Amniotic stem cell (primary cell): ENCODE data around the gene BACH1.
"Not testable (repeated sequence)": the region's sequence is repeated elsewhere in the genome, so short reads cannot be mapped to it uniquely, and the experiment has no call there.

Experiments
- DNase-seq: peaks from one replicate; lab custom pipeline; 2025; lab: John Stamatoyannopoulos, UW

The BACH1 gene

DNA sequence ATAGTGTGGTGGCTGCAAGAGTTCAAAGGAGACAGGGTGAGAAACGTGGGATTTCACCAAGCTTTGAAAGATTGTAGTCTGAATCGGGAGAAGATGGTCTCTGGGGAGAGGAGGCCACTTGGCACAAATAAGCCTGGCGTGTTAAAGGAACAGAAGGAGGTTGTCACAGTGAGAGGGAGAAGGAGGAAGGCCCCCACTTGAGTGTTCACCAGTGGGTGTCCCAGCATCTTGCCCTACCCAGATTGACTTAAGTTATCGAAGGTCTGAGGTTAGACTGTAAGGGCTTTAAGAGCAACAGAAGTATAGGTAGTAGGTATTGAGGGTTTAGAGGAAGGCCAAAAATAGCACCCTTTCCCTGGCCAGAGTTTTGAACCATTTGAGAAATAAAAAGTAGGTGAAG lies 48.0 kb downstream of the BACH1 start:
- no peak for DNase-seq

DNA sequence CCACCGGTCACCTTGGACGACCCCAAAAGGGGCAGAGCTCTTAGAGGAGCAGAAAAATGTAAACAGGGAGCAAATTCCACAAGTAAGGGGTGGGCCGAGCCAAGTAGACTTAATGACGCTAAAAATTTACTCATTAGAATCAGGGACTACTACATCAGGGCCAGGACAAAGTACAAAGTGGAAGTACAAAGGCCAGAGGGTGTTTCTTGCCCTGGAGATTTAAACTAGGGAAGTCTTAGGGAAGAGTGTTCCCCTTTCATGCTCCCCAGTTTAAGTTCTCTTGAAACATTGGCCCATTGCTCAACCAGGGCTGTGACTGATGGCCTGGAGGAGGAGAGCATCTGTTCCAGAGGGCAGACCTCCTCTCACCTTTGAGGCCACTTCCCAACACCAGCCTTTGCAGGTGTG lies 48.6 kb downstream of the BACH1 start:
- DNase-seq: no peak

DNA sequence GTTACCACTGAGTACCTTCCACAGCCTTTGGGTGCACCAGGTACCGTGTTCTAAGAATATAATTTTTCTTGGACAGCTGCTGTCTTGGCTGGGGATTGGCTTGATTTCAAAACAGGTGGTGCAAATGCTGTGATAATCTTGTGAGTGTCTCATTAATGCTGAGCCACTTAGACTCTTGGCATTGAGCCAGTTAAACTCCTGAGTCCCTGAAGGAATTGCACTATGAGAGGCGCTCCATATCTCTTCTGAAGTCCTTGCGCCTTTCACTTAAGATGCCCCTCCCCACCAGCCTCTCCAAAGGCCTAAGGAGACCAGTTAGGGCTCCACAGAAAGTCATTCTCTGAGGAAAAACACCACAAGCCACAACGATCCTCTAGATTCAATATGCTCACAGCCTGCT lies 51.0 kb downstream of the BACH1 start:
- no peak for DNase-seq

DNA sequence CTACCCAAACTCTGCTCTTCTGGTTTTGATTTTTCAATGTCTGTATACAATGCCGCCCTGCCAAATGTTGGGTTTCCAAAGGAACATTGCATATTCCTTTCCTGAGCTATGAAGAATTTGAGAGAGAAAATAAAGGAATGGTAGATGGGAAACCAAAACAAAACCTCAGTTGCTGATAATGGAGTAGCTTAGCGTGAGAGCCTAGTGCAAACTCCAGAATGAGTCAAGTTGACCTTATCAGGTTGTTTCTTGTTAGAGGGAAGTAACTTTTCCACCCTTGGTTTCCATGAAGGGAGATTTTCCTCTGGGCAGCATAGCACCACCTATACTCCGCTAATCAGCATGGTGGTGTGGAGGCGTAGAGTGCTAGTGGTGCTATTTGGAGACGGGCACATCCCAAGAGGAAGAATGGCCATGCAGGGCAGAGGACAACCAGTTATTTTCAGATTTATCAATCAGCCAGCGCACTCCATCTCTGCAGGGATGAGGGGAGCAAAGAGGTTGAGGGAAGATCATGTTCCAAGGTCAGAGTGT lies 51.6 kb downstream of the BACH1 start:
- no peak for DNase-seq

DNA sequence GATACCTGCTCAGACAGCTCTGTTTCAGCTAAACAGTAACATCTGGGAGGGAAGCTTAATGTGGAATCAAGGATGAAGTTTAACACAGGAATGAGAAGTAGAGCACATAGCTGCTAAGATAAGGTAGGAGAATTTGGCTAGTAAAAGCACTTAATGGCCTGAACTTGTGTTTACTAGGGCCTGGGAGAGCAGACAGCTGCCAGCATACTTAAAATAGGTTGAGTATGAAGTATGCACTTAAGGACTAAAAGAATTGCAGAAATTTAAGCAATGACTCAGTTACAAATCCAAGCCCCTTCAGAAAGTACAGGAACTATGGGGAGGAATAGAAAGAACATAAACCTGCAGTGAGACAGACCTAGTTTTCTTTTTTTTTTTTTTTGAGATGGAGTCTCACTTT lies 53.0 kb downstream of the BACH1 start:
- DNase-seq: no peak

DNA sequence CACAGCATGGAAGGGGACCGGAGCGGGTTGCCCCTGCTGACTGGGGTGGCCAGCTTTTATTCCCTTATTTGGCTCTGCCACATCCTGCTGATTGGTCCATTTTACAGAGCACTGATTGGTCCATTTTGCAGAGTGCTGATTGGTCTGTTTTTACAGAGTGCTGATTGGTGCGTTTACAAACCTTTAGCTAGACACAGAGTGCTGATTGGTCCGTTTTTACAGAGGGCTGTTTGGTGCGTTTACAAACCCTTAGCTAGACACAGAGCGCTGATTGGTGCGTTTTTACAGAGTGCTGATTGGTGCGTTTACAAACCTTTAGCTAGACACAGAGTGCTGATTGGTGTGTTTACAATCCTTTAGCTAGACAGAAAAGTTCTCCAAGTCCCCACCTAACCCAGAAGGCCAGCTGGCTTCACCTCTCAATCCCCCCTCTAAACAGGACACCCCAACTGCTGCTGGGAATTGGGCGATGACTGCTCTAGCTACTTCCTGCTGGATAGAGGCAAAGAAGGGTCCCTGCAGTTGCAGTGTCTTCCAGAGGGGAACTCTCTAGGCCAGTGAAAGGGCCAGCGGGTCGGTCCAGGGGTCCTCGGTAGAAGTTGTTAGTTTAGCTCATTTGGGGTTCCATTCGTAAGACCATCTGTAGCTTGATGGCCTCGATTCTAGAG lies 56.5 kb downstream of the BACH1 start:
- DNase-seq: not testable (repeated sequence)

DNA sequence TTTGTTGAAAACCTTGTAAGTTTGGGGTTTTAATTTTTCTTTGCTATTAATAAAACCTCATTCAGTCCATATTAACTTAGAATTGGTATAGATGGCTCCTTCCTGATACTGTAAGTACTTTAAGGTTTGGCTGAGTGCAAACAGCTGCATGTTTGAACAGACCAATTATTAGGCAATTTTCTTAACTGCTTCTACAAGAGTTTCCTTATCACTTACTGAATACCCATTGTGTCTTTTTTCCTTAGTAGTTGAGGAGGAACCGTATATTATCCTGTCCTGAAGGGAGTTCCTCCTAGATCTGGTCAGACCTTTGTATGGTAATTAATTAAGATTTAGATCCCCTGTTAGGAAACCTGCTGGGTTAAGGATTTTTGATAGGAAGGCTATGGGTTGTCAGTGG lies 57.6 kb downstream of the BACH1 start:
- not testable (repeated sequence) for DNase-seq

DNA sequence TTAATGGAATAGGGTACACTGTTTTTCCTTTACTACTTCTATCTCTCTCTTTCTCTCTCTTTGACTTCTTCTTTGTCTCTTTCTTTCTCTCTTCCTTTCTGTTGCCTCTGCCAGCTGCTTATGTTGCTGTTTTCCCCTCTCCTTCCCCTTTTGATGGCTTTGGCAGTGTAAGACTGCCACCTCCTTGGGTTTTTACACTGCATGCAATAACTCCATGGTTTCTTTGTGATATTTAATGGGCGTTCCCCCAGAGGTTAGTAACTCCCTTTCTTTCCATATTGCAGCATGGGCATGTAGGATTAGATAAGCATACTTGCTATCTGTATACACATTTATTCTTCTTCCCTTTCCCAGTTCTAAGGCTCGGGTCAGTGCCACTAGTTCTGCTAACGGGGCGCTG lies 58.1 kb downstream of the BACH1 start:
- DNase-seq: not testable (repeated sequence)

DNA sequence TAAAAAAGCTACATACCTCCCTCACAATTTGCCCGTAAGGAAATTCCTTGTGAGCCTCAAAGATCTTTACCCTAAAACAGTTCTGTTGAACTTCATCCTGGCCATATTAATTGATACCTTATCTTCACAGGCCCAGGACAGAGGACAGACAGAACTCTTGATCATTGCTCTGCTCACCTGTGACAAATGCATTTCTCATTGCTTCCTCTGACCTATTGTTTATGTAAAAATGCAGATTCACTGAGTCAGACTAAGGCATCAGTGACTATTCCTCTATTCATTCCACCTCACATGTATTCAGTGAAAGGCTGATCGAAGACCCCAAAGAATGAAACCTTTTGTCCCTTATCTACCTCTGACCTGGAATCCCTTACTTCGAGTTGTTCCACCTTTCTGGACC lies 61.0 kb downstream of the BACH1 start:
- no peak for DNase-seq

DNA sequence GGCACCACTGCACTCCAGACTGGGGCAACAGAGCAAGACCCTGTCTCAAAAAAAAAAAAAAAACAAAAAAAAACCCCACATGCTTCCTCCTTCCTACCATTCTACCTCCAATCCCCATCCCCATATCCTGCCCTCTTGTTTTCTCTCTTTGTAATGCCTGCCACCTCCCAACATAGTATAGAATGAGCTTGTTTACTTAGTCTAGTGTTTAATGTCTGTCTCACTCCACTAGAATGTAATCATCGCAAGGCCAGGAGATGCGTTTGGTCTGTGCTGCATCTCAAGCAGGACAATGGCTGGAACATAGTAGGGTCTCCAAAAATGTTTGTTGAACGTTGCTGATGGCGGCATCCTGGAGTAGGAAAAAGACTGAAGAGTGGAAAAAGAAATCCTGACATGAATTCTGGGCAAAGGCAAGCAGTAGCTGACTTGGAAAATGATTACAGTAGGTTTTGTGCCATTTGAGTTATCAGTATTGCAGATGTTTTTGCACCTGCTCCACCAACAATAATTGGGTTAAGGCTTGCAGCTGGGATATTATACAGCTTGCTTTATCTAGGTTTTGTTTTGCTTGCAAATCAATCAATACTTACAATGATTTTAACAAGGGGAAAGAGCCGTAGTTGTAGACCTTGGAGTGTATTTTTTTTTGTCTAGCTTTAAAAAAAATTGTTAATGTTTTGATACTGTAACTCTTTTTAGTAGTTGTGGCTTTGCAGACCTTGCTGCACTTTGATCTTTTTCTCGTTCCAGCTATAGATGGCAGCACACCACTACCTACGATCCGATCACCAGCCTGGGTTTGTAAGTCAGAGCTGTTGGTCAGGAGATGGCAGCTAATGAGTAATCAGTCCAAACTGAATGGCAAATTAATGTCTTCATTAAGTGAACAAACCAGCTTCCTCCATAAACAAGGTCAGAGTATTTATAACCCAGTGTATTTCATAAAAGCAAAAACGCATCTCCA lies 62.4 kb downstream of the BACH1 start:
- no peak for DNase-seq

DNA sequence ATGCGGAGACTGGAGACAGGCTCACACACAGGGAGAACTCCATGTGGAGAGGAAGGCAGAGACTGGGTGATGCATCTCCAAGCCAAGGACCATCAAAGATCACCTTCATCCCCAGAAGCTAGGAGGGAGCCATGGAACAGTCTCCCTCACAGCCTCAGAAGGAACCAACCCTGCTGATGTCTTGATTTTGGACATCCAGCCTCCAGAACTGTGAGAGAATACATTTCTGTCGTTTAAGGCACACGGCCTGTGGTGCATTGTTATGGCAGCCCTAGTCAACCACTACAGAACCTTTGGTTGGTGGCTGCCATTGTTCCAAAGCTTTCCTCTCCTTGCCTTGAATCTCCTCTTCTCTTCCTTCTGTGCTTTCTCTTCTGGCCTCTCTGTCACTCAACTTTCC lies 64.0 kb downstream of the BACH1 start:
- no peak for DNase-seq

DNA sequence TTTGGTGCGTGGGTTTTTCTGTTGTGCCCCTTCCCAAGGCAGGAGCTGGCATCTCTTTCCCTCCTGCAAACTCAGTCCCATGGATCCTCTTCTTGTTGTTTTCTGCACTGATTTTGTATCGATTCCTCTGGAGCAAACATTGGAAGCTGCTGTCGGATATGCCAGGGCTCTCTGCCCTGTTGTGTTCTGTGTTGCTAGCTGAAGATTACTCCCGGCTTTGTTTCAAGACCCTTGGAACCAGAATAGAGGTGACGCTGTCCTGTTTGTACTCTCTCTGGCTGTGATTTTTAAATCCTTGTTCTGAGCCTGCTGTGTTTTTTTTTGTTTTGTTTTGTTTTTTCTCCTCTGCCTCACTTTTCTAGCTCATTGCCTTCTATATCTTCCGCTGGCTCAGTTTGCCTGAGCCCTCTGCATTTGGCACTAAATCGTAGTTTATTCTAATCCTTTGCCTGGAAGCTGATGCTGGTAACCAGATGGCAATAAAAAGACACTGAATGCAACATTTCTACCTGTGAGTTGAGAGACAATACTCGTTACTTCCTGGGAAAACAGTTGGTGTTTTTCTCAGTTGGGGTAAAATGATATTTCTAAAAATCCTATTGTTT lies 67.0 kb downstream of the BACH1 start:
- DNase-seq: no peak

DNA sequence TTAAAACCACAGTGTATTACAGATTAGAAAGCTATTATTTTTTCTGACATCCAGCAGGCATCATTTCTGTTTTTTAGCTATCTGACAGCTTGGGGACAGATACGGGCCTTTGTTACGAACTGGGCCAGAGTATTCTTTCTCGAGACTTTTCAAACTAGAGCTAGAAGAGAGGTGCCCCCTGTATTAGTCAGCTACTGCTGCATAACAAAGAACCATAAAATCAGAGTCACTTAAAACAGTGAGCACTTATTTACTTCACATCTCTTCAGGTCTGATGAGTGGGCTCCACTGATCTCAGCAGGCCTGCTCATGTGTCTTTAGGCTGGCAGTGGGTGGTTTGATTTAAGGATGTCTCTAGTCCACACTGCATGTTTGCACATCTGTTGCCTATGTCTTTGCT lies 67.8 kb downstream of the BACH1 start:
- no peak for DNase-seq

DNA sequence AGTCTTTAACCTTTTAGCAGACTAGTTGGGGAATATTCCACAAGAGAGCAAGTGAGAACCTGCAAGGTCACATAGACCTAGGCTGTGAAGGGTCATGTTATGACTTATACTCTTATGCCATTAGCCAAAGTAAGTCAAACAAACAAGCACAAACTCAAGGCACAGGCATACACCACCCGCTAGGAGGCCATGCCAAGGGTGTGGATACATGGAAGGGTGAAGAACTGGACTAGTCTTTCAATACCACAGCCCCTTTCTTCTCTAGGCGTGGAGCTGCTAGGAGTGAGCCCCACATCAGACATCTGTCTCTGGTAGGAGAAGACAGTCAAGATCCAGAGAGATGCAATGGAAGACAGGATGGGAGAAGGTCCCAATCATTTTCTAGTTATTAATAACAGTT lies 68.6 kb downstream of the BACH1 start:
- no peak for DNase-seq

DNA sequence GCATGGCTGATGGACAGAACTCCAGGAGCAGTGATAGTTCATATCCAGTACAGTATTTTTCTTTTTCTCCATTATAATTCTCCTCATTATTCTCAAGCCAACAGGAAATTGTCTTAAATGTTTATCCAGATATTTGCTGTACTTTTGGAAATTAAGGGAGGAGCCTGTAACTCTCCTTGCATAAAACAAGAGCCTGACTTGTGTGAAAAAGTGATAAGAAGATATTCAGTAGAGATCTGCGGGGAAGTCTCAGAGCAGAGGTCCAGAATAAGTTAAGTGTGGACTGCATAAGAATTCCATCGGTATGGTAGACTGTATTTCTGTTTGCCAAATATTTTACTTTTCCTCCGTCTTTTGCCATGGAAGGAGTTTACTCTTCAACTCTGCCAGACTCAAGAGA lies 70.2 kb downstream of the BACH1 start:
- no peak for DNase-seq

DNA sequence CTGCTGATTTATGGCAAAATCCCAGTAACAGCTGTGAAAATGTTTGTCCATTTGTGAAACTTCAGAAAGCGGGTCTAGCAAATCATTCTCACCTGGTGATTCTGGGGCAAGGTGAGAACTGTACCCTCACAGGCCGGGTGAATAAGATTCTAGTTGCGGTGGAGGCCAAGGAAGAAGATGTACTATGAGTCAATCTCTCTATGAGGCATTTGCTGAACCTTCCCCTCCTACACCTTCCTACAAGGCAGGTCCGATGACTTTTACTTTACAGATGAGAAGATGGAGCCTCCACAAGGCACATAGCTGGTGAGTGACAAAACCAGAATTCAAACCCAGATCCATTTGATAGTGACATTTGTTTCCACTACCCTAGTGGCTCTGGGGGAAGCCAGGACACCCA lies 72.7 kb downstream of the BACH1 start:
- DNase-seq: no peak

DNA sequence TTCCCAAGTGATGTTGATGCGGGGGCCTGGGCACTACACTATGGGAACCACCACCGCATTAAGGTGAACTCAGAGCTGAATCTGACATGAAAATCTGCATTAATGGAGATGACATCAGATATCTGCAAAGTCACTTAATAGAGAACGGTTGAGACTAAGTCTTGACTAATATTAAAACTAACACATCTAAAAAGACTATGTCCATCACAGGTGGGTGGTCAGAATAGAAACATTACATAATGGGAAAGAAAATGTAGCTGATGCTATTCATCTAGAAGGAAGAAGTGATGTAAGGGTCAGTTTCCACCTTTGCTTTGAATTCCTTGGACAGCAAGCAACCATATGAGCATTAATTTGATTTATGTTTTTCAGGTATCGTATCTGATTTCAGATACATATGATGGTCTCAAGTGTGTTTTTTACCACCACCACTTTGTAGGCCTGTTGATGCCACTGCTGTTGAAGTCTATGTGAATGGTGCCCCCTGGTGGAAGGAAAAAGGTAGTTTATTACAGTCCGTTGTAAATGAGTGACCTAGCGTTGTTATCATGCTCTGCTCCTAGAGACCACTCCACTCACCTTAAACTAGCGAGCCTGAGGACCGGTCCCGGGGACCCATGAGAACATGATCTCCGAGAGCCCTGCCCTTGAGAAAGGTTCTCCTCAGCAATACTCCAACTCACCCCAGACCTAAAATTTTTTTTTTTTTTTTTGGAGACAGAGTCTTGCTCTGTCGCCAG lies 73.5 kb downstream of the BACH1 start:
- DNase-seq: peak; percentile 77

DNA sequence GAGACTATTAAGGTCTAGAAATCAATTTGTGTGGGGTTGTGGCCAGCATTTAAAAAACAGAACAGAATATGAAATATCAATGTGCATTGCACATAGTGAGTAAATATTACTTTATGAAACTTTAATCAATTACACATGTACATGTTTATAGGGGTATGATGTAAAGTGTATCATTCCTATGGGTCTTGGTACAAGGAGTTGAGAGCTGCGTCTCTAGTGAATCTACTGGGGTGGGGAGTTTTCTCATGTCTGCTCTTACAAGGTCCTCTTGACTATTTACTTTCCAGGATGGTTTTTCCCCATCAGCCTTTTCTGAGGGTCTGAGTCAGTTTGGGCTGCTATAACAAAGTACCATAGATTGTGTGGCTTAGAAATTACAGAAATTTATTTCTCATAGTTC lies 75.8 kb downstream of the BACH1 start:
- DNase-seq: no peak

DNA sequence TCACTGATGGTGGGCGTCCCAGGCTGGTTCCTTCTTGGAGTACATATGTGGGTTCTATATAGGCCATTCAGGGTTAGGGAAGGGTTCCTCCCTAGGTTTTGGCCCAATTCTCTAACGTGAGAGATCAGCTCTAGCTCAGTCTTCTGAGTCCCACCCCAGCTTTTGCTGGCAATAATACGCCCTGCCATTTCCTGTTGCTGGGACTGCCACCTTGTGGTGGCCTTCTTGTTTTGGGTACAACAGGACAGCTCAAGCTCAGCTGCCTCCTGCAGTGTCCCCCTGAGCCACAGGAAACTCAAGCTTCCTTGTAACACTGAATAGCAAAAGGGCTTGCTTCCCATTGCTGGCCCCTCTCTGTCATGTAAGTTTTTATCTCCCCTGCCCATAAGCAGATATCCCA lies 77.8 kb downstream of the BACH1 start:
- DNase-seq: no peak

DNA sequence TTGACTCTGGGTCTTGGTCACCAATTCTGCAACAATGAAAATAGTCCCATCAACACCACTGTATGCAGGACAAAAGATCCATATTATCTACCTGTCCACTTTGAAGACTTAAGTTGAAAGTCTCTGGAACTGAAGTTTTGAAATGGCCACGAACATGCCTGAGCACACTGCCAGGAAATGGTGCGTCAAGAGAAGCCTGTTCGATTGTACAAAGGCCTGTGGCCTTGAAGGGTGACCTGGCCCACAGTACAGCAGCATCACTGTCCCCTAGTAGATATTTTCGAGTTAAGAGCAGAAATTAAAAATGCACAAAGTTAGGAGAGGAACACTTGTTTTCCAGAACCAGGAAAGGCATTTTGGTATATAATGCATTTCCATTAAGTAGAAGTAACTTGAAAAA lies 78.5 kb downstream of the BACH1 start:
- DNase-seq: no peak

DNA sequence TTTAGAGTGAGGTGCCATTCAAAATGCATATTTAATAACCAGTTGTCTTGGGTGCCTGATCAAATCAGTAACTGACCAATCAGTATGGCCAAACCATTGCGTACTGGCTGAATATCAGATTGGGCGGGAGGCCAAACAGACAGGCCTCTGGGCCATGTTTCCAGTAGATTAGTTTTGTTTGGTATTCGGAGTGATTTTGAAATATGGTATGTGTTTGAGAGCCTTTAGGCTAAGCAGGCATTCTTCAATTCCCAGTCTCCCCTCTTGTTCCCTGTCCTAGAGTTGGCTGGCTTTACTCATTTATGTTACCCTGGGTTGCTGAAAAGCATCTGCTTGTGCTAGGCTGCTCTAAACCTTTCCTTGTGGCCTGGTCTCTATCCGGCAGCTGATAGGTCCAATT lies 80.1 kb downstream of the BACH1 start:
- DNase-seq: peak; percentile 64

DNA sequence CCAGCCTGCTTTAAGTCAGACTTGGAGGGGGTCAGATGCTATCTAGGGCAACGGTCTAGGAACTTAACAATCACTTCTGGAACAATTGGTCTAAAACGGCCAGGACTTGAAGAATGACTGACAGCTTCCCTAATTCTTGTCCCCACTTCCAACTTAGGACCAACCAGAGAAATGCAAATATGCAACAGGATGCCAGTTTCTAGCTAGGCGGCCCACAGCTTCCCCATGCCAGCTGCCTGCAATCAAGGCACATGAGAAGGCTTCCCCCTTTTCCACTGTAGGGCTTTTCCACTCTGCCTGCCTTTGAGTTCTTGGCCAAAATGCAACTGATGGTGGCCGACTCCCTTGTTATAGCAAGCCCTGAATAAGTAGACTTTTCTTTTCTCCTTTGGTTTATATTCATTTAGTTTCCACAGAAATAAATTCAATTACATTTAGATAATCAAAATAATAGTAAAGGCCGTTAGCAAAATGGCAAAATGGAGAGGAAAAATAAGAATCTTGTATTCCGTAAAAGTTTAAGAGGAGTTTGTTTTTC lies 80.9 kb downstream of the BACH1 start:
- no peak for DNase-seq
